NCI-H1417 treated with DMSO at 0.1 percent for 48 hours (cell line): ENCODE data around the gene ST6GALNAC4.

Experiments
- DNase-seq: peaks from one replicate; lab custom pipeline; 2025; lab: John Stamatoyannopoulos, UW

The ST6GALNAC4 gene

DNA sequence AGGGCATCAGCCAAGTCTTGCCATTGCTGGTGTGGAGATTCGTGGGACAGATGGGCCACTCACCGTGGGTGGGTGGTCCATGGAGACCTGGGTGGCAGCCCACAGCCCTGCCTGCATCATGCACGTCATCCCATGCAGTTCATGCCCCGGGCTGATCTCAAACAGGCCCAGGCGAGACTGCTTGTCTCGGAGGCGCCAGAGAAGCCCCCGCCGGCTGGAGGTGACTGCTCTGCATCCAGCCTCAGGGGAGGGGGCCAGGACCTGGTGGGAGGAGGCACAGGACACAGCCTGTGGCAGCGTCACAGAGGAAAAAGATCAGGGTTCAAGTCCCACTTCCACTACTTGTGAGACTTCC, 12.8 kb upstream of the ST6GALNAC4 start:
- no peak for DNase-seq

DNA sequence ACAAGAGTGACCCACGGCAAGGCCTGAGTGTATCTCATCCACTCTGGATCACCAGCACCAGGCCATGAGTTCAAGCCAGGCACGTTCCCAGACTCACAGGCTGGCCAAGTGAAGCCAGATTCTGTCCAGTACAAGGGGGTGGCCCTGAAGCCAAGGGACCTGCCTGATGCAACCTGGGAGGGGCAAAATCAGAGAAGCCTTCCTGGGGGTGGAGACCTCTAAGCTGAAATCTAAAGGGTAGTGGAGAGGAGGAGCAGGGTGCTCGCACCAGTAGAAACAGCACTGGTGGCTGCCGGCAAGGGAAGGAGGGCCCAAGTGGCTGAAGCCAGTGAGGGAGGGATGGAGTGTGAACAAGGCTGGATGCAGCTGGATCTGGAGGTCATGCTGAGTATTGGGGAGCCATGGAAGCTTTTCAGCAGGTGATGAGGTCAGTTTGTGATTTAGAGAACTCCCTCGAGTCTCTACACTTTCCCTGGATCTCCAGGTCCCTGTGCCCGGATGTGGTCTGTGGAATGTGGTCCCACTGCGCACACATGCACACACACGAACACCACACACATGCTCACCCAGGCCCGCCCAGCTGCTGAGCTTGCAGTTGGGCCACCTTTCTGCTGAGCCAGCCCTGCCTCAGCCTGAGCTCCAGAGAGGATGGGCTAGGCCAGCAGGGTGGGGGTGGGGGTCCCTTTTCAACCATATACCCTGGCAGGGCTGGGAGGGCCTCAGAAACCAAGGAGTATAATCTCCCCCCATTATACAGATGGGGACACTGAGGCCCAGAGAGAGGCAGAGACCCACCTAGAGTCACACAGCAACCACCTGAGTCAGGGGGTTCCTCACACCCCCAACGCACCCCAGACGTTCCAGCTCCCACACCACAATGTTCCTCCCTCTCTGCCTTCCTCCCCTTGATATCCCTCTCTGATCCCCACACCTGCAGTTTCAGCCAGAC, 12.1 kb upstream of the ST6GALNAC4 start:
- no peak for DNase-seq

DNA sequence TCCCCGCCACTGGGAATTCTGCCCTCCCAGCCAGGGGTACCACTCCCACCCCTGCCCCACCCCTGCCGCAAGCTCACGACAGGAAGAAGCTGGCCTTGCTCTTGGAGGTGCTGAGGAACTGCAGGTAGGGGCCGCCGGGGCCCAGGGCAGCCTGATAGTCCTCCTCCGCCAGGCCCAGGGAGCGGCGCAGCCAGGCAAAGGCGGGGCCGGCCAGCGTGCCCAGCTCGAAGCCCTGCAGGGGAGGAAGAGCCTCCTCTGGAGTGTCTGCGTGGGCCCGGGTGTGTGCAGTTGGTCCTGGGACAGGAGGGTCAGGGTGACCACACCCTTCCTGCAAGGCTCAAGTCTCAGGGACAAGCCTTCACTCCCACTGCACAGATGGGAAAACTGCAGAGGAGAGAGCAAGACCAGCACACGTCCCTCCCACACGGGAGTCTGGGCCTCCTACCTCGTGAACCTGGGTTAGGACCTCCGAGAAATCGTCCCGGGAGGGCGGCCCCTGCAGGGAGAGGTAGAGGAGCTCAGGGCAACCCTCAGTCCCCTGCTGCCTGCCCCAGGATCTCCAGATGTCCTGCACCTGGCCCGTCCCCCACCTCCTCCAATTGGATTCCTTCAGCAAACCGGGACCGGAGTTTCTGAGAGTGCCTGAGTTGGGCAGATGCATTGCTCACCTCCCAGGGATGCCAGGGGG, 11.3 kb upstream of the ST6GALNAC4 start:
- DNase-seq, result no peak

DNA sequence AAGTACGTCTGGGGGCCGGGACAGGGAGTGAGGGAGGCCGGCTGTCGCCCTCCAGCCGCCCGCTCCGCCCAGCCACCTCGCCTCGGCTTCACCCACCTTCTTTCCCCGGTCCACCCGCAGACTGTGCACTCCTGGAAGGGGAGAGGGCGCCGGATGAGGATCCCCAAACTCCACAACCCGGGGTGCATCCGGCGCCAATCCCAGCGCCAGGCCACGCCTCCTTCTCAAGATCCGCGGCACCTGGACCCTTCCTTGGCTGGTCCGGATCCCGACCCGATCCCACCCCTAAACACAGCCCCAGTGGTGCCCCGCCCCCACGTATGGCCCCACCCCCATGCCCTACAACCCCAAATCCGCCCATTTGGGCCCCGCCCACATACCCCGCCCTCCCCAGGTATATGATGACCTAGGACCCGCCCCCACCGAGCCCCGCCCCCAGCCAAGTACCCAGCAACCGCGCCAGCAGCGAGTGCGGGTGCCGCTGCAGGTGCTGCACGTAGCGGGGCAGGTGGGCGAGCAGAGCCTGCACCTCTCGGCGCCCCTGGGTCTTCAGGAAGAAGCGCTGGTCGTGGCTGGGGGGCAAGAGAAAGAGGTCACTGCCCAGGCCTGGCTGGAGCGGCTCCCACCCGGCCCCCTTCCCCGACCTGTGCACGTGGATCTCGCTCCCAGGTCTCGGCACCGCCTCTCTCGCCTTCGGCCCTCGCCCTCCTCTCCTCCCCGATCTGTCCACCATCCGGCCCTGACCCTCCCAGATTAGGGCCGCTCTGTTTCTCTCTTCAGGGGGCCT, 10.6 kb upstream of the ST6GALNAC4 start:
- DNase-seq, result no peak

DNA sequence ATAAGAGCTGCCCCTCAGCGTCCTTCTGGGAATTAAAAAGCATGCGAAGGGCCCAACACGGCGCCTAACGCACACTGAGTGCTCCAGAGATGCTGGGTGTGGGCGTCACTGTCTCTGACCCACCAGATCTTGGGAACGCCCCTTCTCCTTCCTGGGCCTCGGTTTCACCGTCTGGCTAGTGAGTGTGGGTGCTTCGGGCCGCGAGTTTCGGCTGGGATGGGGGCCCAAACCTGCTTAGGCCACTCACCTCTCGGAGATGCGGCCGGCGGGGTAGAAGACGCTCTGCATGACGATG, 10.0 kb upstream of the ST6GALNAC4 start:
- no peak for DNase-seq

DNA sequence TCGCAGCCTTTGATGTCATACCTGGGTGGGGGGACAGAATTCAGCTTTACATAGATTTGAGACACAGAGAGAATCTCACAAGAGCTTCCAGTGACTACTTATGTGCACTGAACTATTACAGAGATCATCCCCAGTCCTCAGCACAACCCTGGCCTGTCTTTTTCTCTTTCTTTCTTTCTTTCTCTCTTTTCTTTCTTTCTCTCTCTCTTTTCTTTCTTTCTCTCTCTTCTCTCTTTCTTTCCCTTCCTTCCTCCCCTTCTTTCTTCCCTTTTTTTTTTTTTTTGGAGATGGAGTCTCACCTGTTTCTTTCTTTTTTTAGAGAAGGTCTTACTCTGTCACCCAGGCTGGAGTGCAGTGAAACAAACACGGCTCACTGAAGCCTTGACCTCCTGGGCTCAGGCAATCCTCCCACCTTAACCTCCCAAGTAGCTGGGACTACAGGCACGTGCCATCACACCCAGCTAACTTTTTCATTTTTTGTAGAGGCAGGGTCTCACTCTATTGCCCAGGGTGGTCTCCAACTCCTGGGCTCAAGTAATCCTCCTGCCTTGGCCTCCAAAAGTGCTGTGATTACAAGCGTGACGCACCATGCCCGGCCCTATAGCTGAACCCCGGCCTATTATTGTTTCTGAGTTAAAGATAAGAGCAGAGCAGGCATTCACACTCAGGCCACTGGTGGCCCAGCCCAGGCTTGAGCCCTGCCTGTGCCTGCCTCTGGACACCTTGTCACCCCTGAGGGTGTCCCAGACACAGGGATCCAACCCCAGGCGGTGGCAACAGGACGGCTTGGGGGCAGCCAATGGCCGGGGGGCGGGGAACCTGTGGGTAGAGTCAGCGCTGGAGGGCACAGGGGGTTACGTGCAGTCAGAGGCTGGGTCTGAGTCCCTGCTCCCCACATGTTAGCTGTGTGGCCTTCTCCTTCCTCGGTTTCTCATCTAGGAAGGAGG, 9.4 kb upstream of the ST6GALNAC4 start:
- no peak for DNase-seq

DNA sequence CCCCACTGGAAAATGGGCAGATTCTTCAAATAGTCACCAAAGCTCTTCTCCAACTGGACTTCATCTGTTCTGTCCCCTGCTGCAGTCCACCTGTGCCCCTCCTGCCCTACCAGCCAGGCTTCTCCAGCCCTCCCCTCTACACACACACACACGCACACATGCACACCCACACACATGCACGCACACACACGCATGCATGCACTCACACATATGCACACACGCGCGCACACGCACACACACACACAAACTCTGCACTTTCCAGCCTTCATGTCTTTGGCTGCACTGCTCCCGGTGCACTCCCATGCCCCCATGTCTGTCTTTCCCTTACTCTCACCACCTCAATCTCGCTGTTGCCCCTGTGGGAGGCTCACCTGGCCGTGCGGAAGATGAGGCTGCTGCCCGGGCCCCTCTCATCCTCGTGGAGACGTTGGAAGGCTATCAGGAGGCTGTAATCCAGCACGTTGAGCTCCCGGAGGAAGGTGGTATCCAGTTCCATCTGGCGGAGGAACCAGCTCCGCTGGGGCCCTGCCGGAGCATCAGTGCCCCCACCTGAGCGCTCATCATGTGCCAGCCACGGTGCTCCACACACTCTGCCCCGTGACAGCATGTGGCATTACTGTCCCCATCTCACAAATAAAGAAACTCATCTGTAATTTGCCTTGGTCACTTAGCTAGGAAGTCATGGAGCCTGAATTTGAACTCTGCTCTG, 8.0 kb upstream of the ST6GALNAC4 start:
- DNase-seq, result no peak

DNA sequence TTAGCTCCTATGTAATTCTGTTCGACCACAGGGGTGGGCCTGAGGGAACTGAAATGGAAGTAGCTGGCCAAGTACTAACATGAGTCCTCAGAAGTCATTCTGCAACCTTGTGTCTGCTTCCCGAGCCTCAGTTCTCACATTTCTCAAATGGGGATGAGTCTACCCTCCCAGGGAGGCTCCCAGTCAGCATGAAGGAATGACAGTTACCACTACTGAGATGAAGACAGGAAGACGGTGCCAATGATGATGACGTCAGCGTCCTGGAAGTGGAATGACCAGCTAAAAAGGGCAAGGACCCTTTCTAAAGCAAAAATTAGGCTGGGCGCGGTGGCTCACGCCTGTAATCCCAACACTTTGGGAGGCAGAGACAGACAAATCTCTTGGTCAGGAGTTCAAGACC, 6.9 kb upstream of the ST6GALNAC4 start:
- DNase-seq, result no peak

DNA sequence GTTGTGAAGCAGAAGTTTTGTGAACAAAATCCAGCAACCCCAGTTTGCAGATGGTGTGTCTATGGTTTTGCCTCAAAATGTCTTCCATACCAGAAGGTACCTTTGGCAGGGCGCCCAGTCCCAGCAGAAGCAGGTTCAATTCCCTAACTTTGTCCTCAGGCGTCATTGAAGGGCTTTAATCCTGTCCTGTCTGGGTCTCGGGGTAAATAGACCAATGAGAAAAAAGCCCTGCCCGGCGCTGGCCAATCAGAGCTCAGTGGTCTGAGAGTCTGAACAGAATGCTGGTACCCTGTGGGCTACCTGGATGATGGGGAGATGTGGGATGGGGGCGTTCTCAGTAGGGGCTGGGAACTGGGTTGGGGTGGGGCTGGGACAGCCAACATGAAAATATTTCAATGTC, 6.2 kb upstream of the ST6GALNAC4 start:
- DNase-seq, result no peak

DNA sequence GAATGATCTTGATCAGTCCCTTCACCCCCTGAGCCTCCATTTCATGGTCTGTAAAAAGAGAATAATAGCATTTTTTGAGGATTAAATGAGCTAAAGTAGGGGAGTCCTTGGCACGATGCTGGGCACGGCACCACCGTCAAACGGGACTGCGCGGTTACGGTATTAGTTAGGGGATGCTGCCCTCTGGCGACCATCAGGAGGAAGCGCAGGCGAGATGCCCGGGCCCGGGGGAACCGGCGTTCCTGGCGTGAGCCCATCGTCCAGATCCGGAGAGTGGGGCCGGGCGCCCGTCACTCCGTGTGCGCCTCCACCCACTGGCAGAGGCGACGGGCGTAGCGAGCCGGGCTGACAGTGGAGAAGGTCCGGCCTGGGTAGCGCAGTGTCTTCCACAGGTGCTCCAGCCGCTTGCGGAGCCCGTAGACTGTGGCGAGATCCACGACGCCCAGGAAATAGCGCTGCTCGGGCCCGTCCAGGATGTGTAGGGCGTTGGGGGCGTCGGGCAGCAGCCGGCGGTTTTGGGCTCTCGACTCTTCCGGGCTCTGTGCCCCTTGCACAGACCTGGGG, 4.8 kb upstream of the ST6GALNAC4 start:
- DNase-seq, result peak; percentile 37

DNA sequence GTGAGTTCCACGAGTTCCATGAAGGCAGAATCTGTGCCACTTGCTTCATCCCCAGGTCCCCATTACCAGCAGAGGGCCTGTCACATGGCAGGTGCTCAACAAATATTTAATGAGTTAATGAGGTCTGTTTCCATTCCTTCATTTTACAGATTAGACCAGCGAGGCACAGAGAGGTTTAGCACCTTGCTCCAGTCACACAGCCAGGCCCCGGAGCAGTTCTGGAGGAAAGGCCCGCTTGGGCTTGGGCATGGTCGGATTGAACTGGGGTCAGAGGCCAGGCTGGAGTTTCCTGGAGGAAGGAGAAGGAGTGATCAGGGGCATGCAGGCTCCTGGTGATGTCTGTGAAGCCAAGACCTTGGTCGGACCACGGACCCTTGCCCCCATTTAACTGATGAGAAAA, 4.0 kb upstream of the ST6GALNAC4 start:
- DNase-seq, result no peak

DNA sequence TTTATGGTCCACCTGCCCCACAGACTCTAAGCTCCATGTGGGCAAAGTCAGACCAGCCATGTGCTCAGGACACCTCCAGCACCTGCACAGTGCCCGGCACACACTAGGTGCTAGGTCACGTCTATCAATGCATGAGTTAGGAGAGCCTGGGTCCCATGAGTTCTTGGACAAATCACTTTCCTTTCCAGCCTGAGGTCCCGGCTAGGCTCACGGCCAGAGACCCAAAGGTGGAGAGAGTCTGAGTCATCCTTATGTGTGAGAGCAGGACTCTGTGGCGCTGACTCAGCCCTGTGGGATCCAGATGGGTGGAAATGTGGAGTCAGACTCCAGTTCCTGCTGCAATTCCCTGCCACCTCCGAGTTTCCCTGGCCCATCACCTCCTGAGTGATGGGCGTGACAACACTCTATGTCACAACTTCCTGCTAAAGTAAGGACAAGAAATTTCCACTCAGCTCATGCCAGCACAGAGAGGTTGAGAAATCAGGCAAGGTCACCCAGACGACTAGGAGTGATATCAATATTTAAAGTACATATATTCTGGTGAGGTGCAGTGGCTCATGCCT, 2.5 kb upstream of the ST6GALNAC4 start:
- DNase-seq, result no peak

DNA sequence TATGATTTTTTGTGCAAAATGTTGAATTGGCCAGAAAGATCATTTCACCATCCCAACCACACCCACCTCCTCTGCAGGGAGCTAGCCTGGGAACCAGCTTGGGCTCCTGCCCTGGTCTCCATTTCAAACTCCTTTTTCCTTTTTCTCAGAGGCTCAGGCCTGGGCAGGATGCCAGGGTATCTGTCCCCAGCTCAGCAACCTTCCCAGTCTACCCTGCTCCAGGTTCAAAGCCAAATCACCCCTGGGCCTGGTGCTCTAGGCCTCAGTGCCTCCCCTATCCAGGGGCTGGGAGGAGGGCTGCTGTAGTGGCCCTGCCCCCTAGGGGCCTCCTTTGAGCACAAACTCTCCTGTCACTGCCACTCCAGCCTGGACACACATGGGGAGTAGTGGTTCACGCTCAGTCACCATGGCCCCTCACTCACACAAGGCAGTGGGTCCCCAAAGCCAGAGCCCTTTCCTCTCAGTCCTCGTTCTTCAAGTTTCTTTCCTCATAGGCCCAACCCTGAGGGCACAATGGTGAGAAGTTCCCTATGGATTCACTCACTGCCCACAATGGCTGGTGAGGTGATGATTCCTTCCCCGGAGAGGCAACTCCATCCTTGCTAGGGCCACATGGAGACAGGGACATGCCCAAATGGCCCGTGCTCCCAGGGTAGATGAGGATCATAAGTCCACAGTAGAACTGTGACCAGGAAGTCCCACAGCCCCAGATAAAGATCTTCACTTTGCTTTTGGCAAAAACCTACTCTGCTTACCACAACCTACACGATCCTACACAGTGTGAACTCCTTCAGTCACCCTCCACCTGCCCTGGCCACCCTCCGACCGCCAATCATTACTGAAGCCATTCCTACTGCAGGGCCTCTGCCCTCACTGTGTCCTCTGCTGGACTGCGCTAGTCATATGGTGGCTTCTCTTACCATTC, 1.6 kb upstream of the ST6GALNAC4 start:
- no peak for DNase-seq

DNA sequence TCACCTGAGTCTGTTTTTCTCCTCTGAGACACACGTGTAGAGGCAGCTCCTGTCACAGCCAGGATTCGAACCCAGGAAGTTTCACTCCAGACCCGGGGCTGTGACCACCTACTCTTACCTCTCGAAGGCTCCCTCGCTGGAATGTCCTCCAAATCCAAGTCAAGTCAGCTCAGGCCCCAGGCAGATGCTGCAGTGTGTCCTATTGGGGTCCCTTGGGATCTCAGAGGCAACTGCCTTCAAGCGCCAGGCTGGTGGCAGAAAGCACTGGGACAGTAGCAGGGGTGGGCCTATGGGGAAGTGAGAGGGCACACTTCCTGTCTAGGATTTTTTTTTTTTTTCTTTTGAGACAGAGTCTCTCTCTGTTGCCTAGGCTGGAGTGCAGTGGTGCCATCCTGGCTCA, 762 bp upstream of the ST6GALNAC4 start:
- DNase-seq, result no peak

DNA sequence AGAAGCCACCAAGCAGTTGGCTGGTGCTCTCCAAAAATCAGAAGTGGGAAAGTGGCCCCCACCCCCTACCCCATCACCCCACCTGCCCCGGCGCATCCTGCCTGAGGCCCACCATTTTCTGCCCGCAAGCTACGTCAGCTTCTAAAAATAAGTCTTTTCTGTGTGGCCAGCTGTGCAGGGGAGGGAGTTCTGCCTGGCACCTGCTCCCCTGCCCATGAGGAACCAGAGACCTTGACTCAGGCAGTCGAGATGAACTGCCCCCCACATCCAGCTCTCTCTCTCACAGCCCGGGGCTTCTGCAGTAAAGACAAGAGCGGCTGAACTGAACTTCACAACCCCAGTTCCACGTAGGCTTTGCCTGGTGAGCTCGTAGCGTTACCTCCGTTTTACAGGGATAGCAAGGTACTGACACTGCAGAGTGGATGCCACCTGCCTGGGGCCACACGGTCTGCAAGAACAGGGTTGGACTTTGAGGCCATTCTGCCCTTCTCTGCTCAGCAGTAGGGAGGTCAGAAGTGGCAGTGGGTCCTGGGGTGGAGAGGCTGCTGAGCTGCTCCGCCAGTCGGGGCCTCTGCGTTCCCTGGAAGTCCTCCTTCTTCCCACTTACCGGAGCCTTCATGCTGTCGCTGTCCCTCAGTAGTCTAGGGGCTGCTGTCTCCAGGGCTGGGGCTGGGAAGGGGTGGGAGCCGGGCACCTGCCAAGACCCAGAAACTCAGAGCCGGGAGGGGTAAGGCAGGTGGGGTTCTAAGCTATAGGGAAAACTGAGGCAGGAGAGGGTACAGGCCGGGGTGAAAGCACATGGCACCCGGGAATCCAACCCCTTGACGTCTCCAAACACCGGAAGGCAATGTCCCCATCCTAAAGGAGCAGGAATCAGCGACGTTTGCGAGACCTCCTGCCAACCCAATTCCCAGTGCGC, 781 bp downstream of the ST6GALNAC4 start:
- no peak for DNase-seq

DNA sequence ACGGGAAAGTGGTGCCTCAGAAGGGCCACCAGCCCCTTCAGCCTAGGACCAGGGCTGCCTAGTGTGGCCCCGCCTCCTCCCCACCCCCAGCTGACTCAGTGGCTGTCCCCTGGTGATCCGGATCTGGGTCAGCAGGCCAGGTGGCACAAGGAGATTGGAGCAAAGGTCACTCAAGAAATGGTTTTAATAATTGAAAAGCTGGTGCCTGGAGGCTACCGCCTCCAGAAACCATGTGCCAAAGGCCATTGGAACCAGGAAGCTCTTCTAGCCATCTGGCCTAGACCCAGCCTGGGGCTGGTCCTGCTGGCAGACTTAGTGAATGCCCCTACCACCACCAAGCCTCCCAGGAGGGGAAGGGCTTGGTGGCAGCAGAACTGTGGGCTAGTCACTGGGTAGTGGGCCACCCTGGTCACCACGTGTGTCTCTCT, 1.5 kb downstream of the ST6GALNAC4 start:
- DNase-seq, result no peak

DNA sequence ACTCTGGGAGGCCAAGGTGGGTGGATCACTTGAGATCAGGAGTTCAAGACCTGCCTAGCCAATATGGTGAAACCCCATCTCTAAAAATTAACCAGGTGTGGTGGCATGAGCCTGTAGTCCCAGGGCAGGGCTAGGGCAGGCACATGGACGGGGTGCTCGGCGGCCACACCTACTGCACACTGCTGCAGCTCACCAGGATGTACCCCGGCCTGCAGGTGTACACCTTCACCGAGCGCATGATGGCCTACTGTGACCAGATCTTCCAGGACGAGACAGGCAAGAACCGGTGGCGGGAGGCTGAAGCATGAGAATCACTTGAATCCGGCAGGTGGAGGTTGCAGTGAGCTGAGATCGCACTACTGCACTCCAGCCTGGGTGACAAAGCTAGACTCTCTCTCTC, 3.2 kb downstream of the ST6GALNAC4 start:
- no peak for DNase-seq

DNA sequence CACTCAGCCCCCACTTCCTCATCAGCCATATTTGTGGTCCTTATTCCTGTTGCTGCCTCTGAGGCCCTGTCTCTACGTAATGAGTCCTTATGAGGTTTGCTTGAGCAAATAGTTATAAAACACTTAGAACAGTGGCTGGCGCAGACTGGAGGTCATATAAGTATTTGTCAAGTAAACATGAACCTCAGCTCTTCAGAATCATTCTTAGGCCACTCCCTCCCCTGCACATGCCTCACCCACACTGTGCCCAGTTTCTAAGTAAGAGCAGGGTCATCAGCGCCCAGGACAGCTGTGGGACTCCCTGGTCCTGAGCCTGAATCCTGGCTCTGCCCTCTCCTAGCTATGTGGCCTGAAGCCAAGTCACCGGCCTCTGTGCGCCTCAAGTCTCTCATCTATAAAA, 4.0 kb downstream of the ST6GALNAC4 start:
- DNase-seq, result no peak
